ENCODE results near the gene TIMP4.

The TIMP4 gene

DNA sequence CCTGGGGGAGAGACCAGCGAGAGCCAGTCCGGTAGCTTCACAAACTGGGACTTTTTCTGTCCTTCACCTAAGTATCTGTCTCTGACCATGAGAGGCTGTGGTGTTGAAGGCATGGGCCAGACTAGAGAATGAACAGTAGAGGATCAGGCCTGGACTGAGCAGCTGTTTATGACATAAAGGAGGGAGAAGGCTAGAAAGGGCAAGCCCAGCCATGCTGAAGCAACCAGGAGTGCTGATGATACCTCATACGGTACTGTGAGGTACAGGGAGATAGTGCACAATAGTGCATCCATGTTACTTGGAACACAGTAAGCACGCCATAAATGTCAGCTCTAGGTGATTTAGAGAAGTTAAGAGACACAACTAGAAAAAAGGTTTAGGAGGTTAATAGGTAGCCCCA, 22.6 kb upstream of the TIMP4 start:
- DNase-seq (ENCODE audit: extremely low read depth, low read depth), result no peak
- H3K4me3 ChIP-seq (replicated peaks; ENCODE audit: low read depth, low read length), result no peak overlapping the region
- TF ChIP-seq, protein P1, sequence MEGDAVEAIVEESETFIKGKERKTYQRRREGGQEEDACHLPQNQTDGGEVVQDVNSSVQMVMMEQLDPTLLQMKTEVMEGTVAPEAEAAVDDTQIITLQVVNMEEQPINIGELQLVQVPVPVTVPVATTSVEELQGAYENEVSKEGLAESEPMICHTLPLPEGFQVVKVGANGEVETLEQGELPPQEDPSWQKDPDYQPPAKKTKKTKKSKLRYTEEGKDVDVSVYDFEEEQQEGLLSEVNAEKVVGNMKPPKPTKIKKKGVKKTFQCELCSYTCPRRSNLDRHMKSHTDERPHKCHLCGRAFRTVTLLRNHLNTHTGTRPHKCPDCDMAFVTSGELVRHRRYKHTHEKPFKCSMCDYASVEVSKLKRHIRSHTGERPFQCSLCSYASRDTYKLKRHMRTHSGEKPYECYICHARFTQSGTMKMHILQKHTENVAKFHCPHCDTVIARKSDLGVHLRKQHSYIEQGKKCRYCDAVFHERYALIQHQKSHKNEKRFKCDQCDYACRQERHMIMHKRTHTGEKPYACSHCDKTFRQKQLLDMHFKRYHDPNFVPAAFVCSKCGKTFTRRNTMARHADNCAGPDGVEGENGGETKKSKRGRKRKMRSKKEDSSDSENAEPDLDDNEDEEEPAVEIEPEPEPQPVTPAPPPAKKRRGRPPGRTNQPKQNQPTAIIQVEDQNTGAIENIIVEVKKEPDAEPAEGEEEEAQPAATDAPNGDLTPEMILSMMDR (IDR thresholded peaks at IDR 0.05; ENCODE audit: low read depth, low read length, missing control alignments), result no peak

DNA sequence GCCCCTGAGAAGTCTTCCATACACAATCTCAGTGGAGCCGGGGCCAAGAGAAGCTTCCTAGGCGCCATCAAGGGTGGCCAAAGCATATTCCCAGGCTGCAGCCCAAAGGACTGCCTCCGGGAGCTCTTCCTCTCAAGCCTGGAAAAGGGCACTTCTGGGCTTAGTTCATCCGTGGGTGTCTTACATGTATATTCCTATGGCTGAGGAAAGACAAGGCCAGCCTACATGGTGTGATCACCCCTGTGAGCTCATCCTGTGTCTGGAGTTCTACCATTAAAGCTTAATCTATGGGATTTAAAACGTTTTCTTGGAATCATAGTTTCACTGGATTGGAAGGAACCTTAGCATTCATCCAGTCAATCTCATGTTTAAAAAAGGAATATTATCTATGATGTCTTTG, 21.9 kb upstream of the TIMP4 start:
- TF ChIP-seq, protein P1 (IDR thresholded peaks at IDR 0.05; ENCODE audit: low read depth, low read length, missing control alignments), result no peak
- DNase-seq (ENCODE audit: extremely low read depth, low read depth), result no peak
- H3K4me3 ChIP-seq (replicated peaks; ENCODE audit: low read depth, low read length), result no peak overlapping the region

DNA sequence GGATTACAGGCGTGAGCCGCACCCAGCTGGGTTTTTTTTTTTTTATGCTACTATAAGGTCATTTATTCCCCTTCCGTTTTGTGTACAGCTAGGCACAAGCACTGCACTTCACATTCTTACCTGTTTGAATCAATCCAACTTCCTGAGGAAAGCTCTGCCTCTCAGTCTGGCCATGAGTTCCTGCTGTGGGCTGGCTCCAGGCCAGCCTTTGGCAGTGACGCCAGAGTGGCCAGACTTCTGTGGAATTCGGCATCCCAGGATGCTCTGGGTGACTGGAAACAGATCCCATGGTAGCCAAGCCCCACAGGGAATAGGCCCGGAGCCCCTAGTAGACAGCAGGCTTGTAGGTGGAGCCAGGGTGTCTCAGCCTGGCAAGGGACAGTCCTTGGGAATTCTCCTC, 21.5 kb upstream of the TIMP4 start:
- TF ChIP-seq, protein P1 (IDR thresholded peaks at IDR 0.05; ENCODE audit: low read depth, low read length, missing control alignments), result no peak
- no peak for DNase-seq (ENCODE audit: extremely low read depth, low read depth)
- H3K4me3 ChIP-seq (replicated peaks; ENCODE audit: low read depth, low read length), result no peak overlapping the region

DNA sequence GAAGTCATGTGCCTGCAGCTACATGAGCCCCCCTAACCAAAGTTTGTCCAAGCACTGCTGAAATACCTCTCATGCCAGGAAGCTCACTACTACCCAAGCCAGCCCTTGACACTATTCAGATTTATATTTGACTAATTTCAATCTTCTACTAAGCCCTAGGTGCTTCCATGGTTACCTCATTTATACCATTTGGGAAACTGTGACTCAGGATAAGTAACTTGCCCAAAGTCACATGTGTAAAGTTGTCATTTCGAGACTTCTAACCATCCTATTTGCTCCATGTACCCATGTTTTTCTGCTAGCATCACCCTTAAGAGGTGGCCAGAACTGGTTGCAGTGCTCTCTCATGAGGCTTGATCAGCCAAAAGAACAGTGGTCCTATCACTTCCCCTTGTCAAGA, 20.7 kb upstream of the TIMP4 start:
- DNase-seq (ENCODE audit: extremely low read depth, low read depth), result no peak
- no peak overlapping the region for H3K4me3 ChIP-seq (replicated peaks; ENCODE audit: low read depth, low read length)
- TF ChIP-seq, protein P1 (IDR thresholded peaks at IDR 0.05; ENCODE audit: low read depth, low read length, missing control alignments), result no peak

GRCh38 chr3:12178091-12178820, 19.5 kb upstream of the TIMP4 start:
- no peak overlapping the region for H3K4me3 ChIP-seq (replicated peaks; ENCODE audit: low read depth, low read length)
- TF ChIP-seq, protein P1 (IDR thresholded peaks at IDR 0.05; ENCODE audit: low read depth, low read length, missing control alignments), result no peak
- DNase-seq (ENCODE audit: extremely low read depth, low read depth), result no peak

DNA sequence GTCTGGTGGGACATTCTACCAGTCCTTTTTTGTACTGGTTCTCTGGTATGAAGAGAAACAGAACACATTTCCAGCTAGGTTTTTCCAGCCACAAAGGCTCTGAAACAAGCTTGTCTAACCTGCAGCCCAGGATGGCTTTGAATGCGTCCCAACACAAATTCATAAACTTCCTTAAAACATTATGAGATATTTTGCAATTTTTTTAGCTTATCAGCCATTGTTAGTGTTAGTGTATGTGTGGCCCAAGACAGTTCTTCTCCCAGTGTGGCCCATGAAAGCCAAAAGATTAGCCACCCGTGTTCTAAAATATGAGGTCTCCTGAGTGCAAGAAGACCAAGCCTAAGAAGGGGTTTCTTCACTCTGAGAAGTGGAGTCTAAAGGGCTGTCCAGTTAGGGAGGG, 18.4 kb upstream of the TIMP4 start:
- no peak overlapping the region for H3K4me3 ChIP-seq (replicated peaks; ENCODE audit: low read depth, low read length)
- TF ChIP-seq, protein P1 (IDR thresholded peaks at IDR 0.05; ENCODE audit: low read depth, low read length, missing control alignments), result no peak
- DNase-seq (ENCODE audit: extremely low read depth, low read depth), result no peak
